SK-N-DZ (cell line): Measurements from ENCODE around the gene PTPRT.
A peak's percentile ranks its signal among the peaks of the same experiment; 100 is the strongest.

Experiments
- DNase-seq: peaks from one replicate; pipeline ENCODE4 v3.0.0-alpha.2; 2015; ENCODE audit warnings: low spot score

Gene PTPRT

DNA sequence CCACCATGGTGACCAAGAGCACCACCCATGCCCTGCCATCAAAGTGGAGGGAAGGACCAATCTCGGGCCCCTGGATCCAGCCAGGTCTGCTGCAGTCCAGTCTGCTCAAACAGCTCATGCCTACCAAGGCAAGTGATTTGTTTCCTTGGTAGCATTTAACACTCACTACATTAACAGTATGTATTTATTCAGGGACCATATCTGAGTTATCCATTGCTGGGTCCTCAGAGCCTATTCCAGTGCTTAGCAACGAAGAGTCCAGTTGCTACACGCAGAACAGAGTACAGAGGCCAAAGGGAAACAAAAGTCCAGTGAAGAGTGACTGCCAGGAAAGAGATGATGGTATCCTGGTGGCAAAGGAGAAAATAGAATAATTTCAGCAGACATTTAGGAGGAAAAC, 352.2 kb downstream of the PTPRT start:
- no peak for DNase-seq

GRCh38 chr20:42836339-42836738, 353.4 kb downstream of the PTPRT start:
- DNase-seq = no peak

- DNase-seq = no peak
These were observed 381.8 kb downstream of the PTPRT start for GRCh38 chr20:42807876-42808275.

DNA sequence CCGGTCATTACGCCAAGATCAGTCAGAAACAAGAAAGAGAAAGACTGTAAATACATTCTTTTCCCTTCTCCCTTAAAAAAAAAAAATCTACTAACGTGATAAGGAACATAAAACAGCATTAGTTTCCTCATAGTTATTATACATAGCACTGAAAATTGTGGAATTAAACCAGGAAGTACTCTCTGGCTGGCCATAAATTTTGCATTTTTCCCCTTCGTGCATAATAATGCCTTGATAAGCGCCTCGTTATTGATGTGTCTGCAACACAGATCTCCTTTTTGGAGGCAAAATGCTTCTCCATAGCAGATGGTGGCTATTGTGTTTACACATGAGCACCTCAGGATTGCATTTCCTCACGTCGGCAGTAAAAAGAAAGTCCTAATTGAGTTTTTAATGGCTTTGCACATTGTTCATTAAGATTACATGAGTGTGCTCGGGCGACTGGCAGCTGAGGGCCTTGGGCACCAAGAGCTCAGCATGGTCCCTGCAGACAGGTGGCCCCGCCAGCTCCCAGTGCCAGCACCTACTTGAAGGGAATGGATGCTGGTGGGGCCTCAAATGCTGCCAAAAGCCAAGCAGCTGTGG, 394.5 kb downstream of the PTPRT start:
- DNase-seq = no peak

- DNase-seq = no peak
These were observed 397.7 kb downstream of the PTPRT start for GRCh38 chr20:42792052-42792451.

DNA sequence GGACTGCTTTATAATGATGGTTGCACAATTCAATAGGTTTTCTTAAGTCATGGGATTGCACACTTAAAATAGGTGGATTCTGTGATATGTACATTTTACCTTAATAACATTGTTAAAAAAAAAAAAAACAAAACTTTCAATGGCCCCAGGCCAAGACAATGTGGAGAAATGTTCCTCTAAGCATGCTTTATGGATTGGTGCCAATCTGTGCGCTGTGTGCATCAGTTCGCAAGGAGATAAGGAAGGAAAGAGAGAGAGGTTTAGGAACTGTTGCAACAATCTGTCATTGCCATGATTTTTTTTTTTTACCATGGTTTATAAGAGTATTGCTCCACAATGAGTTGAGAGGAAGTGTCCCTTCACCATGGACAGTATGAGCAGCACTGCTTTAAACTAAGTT, 399.6 kb downstream of the PTPRT start:
- no peak for DNase-seq

DNA sequence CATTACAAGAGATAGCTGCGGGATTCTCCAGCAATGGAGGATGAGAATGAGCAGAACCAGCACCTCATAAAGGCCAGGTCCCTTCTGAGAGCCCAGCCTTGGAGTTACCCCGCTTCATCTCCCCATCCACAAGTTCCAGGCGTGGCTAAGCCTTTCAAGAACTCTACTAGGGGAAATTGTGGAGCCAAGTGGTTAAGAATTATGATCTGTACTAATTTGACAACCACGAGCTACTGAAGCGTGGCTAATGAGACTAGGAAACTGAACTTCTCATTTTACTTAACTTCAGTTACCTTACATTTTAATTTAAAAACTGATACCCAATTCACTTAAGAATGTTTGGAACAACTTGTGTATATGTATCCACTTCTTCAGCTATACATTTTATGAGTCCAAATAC, 401.0 kb downstream of the PTPRT start:
- DNase-seq = no peak

- no peak for DNase-seq
These were observed 404.7 kb downstream of the PTPRT start for GRCh38 chr20:42785041-42785440.

DNA sequence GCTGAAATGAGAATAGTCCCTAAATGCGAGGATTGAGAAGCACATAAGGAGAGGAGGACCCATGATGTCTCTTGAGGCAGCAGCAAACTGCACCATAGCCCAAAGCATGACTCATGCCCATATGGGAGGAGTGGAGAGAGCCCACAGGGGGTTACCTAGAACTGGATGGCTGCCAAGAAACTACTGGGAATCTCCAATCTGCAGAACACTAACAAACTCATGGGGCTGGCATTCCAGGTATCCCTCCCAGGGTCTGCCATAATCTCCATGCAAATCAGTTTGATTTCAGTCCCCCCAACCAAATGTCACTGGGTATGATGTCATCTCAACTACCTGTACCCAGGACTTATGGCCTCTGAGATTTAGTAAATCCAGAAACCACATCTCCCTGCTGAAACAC, 410.5 kb downstream of the PTPRT start:
- no peak for DNase-seq

DNA sequence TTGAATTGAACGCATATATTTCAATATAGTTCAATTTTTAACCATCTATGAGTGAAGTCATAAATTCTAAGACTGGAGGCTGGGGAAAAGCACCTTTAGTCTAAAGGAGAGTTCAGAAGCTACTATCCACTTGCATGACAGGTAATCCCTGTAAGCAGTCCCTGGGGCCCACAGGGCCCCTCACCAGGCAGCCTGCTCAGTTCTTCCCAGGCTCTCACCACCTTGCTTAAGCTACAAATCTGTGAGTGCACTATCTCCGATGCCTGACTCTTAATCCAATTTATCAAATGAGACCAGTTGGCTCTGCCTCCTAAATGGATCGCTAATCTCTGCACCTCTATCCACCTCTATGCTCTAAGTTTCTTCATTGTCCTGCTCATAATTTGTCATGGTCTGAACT, 413.8 kb downstream of the PTPRT start:
- peak; percentile 19 for DNase-seq

GRCh38 chr20:42775037-42775436, 414.7 kb downstream of the PTPRT start:
- no peak for DNase-seq

GRCh38 chr20:42763015-42763414, 426.7 kb downstream of the PTPRT start:
- DNase-seq = no peak

DNA sequence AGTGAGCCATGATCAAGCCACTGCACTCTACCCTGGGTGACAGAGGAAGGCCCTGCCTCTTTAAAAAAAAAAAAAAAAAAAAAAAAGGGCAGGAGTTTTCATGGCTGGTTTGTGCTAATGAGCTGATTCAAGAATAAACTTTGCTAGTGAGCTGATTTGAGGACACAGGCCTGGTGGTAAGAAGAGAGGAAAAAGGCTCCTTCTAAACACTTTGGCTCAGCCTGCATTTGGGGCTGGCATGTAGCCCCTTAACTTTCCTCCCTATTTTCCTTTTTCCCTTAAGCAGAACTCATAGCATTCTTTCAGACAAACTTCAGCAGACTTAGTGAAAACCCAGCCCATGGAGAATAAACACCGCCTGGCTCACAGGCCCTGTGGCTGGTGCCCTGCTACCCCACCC, 432.7 kb downstream of the PTPRT start:
- no peak for DNase-seq

DNA sequence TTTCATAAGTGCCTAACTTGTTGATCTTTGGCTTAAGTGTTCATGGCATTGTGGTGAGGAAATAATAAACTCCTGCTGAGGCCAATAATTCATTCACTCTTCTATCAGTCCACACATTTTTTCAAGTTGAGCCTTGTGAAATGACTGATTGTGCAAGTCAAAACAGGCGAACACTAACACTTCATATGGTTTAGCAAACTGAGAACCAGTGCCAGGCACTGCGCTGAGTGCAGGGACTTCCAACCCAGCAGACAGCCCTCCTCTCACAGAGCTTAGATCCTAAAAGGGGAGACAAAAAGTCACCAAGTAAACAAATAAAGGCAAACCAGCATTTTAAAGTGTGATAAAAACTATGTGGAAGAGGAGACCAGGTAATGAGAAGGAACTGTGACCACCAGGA, 435.0 kb downstream of the PTPRT start:
- no peak for DNase-seq

- DNase-seq = no peak
These were observed 437.1 kb downstream of the PTPRT start for GRCh38 chr20:42752620-42753019.

DNA sequence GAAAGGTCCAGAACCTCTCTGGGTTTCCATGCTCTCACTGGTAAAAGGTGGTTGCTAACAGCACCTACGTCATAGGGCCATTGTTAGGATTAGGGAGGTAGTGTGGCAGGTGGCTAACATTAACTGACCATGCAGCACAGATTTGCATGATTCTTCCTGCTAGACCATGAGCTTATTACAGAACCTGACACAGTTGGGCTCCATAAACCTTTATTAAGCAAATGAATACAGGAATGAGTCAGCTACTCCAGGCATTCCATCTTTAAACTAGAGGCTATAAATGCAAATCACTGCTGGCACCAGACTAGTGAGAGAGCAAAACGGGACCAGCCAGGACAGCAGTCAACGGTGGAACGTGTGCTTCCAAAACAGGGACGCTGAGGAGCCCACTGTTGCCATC, 440.1 kb downstream of the PTPRT start:
- no peak for DNase-seq

DNA sequence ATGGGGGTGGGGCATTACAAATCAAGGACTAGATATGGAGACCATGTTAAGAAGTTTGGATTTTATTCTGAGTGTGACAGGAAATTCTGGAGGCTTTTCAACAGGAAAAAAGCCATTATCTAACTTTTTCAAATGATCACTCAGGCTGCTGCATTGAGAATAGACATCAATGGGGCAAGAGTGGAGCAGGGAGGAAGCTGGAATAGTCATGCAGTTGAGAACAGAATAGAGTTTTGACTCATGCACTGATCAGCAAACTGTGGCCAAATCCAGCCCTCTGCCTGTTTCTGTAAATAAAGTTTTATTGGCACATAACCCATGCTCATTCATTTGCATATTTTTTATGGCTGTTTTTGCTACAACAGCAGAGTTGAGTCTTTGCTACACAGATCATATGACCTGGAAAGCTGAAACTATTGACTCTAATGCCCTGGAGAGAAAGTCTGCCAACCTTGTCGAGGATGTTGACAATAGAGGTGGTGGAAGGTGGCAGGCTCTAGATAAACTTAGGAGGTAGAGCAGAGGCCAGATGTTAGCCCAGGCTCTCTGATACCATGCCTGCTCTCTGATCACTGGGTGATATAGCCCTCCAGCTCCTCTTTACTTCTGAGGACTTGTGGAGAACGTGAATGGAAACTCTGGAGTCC, 441.8 kb downstream of the PTPRT start:
- DNase-seq = no peak

GRCh38 chr20:42744756-42745465, 444.8 kb downstream of the PTPRT start:
- no peak for DNase-seq

- no peak for DNase-seq
These were observed 446.8 kb downstream of the PTPRT start for GRCh38 chr20:42742926-42743325.

GRCh38 chr20:42741906-42742305, 447.8 kb downstream of the PTPRT start:
- no peak for DNase-seq

GRCh38 chr20:42740226-42740870, 449.4 kb downstream of the PTPRT start:
- DNase-seq = no peak

- DNase-seq = no peak
These were observed 450.0 kb downstream of the PTPRT start for GRCh38 chr20:42739683-42740082.

- DNase-seq = no peak
These were observed 454.2 kb downstream of the PTPRT start for GRCh38 chr20:42735539-42735938.
